Activated CD8-positive, alpha-beta memory T cell treated with anti-CD3 and anti-CD28 coated beads for 36 hours (primary cell): Measurements from ENCODE around the gene RPUSD4. TPM values are rescaled to one million over a fixed set of nuclear protein-coding genes. Genes with fewer than 3 reads are reported as not detected.

Source experiments
- total RNA-seq, 2 experiments: library from RNA; stranded (reverse); gene quantifications; one replicate each; pipeline ENCODE4 v1.2.3, GENCODE V29; 2021

RPUSD4 gene
- total RNA-seq, 2 experiments from 2014 or later, result 46.9 to 49.3 TPM

Other genes with a start within 250 kb of the RPUSD4 start
- 1 to 10 TPM; 2.3 TPM for gene CDON, start 148.8 kb downstream of the RPUSD4 start, total RNA-seq
- gene FAM118B, start 132 bp upstream of the RPUSD4 start, total RNA-seq, result 10 to 100 TPM; 16.0 to 17.5 TPM
- 100 to 1,000 TPM; 160 to 167 TPM for gene SRPRA, start 57.2 kb upstream of the RPUSD4 start, total RNA-seq
- gene FOXRED1, start 57.5 kb upstream of the RPUSD4 start, total RNA-seq, result 10 to 100 TPM; 49.2 to 51.6 TPM
- gene TIRAP, start 71.4 kb upstream of the RPUSD4 start, total RNA-seq, result 10 to 100 TPM in 1 of 2 experiments, 1 to 10 TPM in 1; 9.8 to 10.1 TPM
- 10 to 100 TPM; 39.2 to 39.3 TPM for gene DCPS, start 92.4 kb upstream of the RPUSD4 start, total RNA-seq
- gene ST3GAL4, start 144.0 kb upstream of the RPUSD4 start, total RNA-seq, result 10 to 100 TPM; 13.6 to 13.9 TPM